Heart left ventricle (tissue), 13 donors: ENCODE data around the gene PTPRCAP.
"Not testable (repeated sequence)": the region's sequence is repeated elsewhere in the genome, so short reads cannot be mapped to it uniquely, and the experiment has no call there.

Experiments used
- CTCF ChIP-seq, 12 donors: fragments of 200-600 bp; sonication (generic) in 4 of 12; IDR thresholded peaks; one replicate each; pipeline versions ENCODE4 v1.5.0 to v1.8.0; 2018 to 2022; ENCODE audit warnings: antibody characterized with exemption in 12 of 12, mild to moderate bottlenecking in 5 of 12
- POLR2A ChIP-seq, 2 donors: fragments of 450-650 bp; IDR thresholded peaks; one replicate each; pipeline ENCODE4 v1.6.1; 2017; ENCODE audit warnings: antibody characterized with exemption in 2 of 2, mild to moderate bottlenecking in 2 of 2, moderate library complexity in 2 of 2
- donor health status: ischemic (EF 13 %, LVEDD 7.1; RV severe dilation, severe dysfunction).
- donor health status: DM: no; HTN: yes; CAD: no.
- donor health status: DM: no; HTN: no; CAD: no.
- donor health status: ischemic (EF 25% LVEDD 6.9; RV normal size, moderate dysfunction).
- donor health status: ischemic (EF 25% LVEDD 5.7; RV mildly dilated, moderate dysfunction).
- donor health status: ischemic (EF 35%, LVEDD 5.7; RV mildly dilated, moderate dysfunction).
- donor health status: nonischemic (EF 11% LVEDD 7.7; RV severe dilation, severe dysfunction).
- donor health status: DM: yes; HTN: yes; CAD: no.
- donor health status: PGD.
- donor health status: ischemic (EF 29% LVEDD 5.4; RV normal size, mild dysfunction).
- donor health status: nonischemic (EF 23%, LVEDD 6.1; RV moderate dilation, normal function).

GRCh38 chr11:67477344-67478050 lies 40.0 kb upstream of the PTPRCAP start:
- TF ChIP-seq CTCF, POLR2A (IDR thresholded peaks at IDR 0.05): not testable (repeated sequence)
